Measurements from ENCODE around the gene TSPEAR. TPM values are rescaled to one million over a fixed set of nuclear protein-coding genes. Genes with fewer than 3 reads are reported as not detected.
"Not testable (repeated sequence)": the region's sequence is repeated elsewhere in the genome, so short reads cannot be mapped to it uniquely, and the experiment has no call there.

Gene TSPEAR
- total and polyA plus RNA-seq, 12 donors, result under 0.01 to 3.4 (median 1.0) TPM; not detected in 3

DNA sequence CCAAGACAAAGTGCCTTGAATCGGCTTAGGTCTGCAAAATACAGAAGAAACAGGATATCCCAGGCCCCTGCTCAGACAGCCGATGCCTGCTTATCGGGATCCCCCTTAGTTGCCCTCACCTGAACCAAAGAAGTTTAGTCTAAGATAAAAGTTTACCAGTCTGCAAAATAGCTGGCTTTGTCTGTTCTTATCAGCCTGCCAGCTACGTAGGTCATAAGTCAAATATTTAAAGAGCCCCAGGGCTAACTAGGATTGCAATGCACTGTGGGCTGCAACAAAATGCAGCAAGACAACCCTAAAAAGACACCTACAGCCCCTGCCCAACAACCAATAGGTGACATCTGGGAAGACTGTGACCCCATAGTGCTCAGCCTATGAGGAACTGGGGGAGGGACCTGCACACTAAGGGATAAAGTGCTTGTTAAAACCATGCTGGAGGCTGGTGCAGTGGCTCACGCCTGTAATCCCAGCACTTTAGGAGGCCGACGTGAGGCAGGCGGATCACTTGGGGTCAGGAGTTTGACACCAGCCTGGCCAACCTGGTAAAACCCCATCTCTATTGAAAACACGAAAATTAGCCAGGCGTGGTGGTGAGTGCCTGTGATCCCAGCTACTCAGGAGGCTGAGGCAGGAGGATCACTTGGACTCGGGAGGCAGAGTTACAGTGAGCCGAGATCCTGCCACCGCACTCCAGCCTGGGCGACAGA, 228.6 kb downstream of the TSPEAR start:
- peaks cover 0 to 26% (median 13%) of the 10 kb centered on the region in 7 donors for H3K27me3 ChIP-seq
- no peak for ATAC-seq
- DNase-seq, result no peak
- H3K27ac ChIP-seq, result no peak overlapping the region
- intact Hi-C loops (cut with DNase I), result no loop called here
- WGBS, 2 donors, result 75 to 84% methylated on average over 14 of the region's 14 CpGs
- no peaks in the 10 kb centered on the region for H3K36me3 ChIP-seq
- H3K4me1 ChIP-seq, result peaks cover 0 to 19% (median under 1%) of the 10 kb centered on the region in 9 donors
- TF ChIP-seq, protein P1, sequence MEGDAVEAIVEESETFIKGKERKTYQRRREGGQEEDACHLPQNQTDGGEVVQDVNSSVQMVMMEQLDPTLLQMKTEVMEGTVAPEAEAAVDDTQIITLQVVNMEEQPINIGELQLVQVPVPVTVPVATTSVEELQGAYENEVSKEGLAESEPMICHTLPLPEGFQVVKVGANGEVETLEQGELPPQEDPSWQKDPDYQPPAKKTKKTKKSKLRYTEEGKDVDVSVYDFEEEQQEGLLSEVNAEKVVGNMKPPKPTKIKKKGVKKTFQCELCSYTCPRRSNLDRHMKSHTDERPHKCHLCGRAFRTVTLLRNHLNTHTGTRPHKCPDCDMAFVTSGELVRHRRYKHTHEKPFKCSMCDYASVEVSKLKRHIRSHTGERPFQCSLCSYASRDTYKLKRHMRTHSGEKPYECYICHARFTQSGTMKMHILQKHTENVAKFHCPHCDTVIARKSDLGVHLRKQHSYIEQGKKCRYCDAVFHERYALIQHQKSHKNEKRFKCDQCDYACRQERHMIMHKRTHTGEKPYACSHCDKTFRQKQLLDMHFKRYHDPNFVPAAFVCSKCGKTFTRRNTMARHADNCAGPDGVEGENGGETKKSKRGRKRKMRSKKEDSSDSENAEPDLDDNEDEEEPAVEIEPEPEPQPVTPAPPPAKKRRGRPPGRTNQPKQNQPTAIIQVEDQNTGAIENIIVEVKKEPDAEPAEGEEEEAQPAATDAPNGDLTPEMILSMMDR (IDR thresholded peaks at IDR 0.05), result no peak
- H3K9me3 ChIP-seq, result peaks cover 0 to 5% (median 0%) of the 10 kb centered on the region in 11 donors
- no peak overlapping the region for H3K4me3 ChIP-seq

- H3K4me1 ChIP-seq, result peaks cover 0 to 24% (median 2%) of the 10 kb centered on the region in 9 donors
- 83 to 89% methylated on average over 16 of the region's 16 CpGs for WGBS, 2 donors
Measured at GRCh38 chr21:44480200-44481053, 230.9 kb downstream of the TSPEAR start.

GRCh38 chr21:44479556-44480199, 231.7 kb downstream of the TSPEAR start:
- intact Hi-C loops (cut with DNase I), result loop anchor here in 2 of 10 donors (10.0 kb wide), 2 partner anchors 125 to 135 kb away; partner anchors contain the start of gene TRPM2 (in 1 of the 2)
- H3K27me3 ChIP-seq, result peaks cover 0 to 13% (median 9%) of the 10 kb centered on the region in 7 donors
- peak in 1 of 8 donors; percentile 54 for ATAC-seq
- H3K4me3 ChIP-seq, H3K27ac ChIP-seq, H3K36me3 ChIP-seq, H3K9me3 ChIP-seq: not testable (repeated sequence)
- peaks cover 0 to 24% (median 2%) of the 10 kb centered on the region in 9 donors for H3K4me1 ChIP-seq
- TF ChIP-seq, protein P1 (IDR thresholded peaks at IDR 0.05), result peak; percentile 29 to 73 (median 72)
- 44 to 47% methylated on average over 19 to 21 of the region's 21 CpGs for WGBS, 2 donors
- DNase-seq, result peak in 1 of 2 donors; percentile 40

More at GRCh38 chr21:44480200-44481053, 230.9 kb downstream of the TSPEAR start:
- Histone ChIP-seq H3K9me3 (no peaks in the 10 kb centered on the region), H3K4me3 (no peak overlapping the region), H3K27me3 (peaks cover 0 to 15% (median 11%) of the 10 kb centered on the region in 7 donors), H3K36me3 (no peaks in the 10 kb centered on the region), H3K27ac (no peak overlapping the region)
- DNase-seq (no peak), ATAC-seq (no peak)
- TF ChIP-seq, protein P1 (IDR thresholded peaks at IDR 0.05), result no peak
- intact Hi-C loops (cut with DNase I), result no loop called here

DNA sequence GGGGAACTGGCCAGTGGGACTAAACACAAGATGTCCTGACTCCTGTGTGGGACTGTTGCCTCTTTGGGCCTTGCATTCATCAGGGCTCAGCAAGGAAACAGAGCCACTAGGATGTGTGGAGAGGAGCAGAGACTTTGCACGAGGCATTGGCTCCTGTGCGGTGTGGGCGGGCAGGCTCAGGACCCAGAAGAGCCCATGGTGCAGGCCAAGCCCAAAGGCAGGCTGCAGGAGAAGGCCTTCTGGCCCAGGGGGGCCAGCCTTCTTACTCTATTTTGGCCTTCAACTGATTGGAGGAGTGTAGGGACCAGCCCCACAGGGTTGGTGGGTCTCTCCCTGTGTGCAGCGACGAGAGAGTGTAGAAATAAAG, 232.6 kb downstream of the TSPEAR start:
- TF ChIP-seq, protein P1 (IDR thresholded peaks at IDR 0.05), result no peak
- WGBS, 2 donors, result 88 to 91% methylated on average over 5 of the region's 5 CpGs
- H3K4me1 ChIP-seq, result peaks cover 0 to 24% (median 2%) of the 10 kb centered on the region in 9 donors
- peaks cover 0 to 12% (median 7%) of the 10 kb centered on the region in 7 donors for H3K27me3 ChIP-seq
- intact Hi-C loops (cut with DNase I), result loop anchor here in 2 of 10 donors (10.0 kb wide), 2 partner anchors 124 to 134 kb away; partner anchors contain the start of gene TRPM2 (in 1 of the 2)
- no peaks in the 10 kb centered on the region for H3K36me3 ChIP-seq
- H3K4me3 ChIP-seq, result no peak overlapping the region
- H3K9me3 ChIP-seq, result no peaks in the 10 kb centered on the region
- ATAC-seq, result peak in 2 of 8 donors; percentile 5 to 12
- DNase-seq, result no peak
- peak overlapping the region in 3 of 10 donors; percentile 37 to 63 (median 41) for H3K27ac ChIP-seq
